ENCODE measurements around the gene TBXT.

Gene TBXT

GRCh38 chr6:166112580-166112979, 55.1 kb downstream of the TBXT start:
- DNase-seq (ENCODE audit: low spot score), result no peak

- DNase-seq (ENCODE audit: low spot score), result no peak
Observed at GRCh38 chr6:166109608-166110007, 58.0 kb downstream of the TBXT start.

Measured in hematopoietic multipotent progenitor cell treated with erythropoietin and hydrocortisone succinate and interleukin-3 and kit ligand, for 15 days (in vitro differentiated cells).